Activated CD4-positive, alpha-beta T cell treated with anti-CD3 and anti-CD28 coated beads for 48 hours (primary cell): ENCODE data around the gene TRMT44.
"Not testable (repeated sequence)": the region's sequence is repeated elsewhere in the genome, so short reads cannot be mapped to it uniquely, and the experiment has no call there.

ENCODE experiments used
- DNase-seq: peaks from one replicate; pipeline ENCODE4 v3.0.0-alpha.2; 2020

The TRMT44 gene

GRCh38 chr4:8407756-8408155, 32.8 kb upstream of the TRMT44 start:
- no peak for DNase-seq

GRCh38 chr4:8409264-8410065, 31.1 kb upstream of the TRMT44 start:
- DNase-seq = peak; percentile 26

GRCh38 chr4:8410066-8410625, 30.4 kb upstream of the TRMT44 start:
- no peak for DNase-seq

- DNase-seq = peak; percentile 10
Measured at GRCh38 chr4:8410641-8411271, 29.8 kb upstream of the TRMT44 start.

GRCh38 chr4:8411351-8412180, 29.0 kb upstream of the TRMT44 start:
- DNase-seq = no peak

GRCh38 chr4:8412288-8412687, 28.3 kb upstream of the TRMT44 start:
- no peak for DNase-seq

GRCh38 chr4:8414377-8414776, 26.2 kb upstream of the TRMT44 start:
- DNase-seq = peak; percentile 69

- DNase-seq = no peak
Measured at GRCh38 chr4:8417071-8417614, 23.4 kb upstream of the TRMT44 start.

- DNase-seq = peak; percentile 77
Measured at GRCh38 chr4:8419222-8420041, 21.1 kb upstream of the TRMT44 start.

GRCh38 chr4:8420151-8420550, 20.4 kb upstream of the TRMT44 start:
- DNase-seq = not testable (repeated sequence)

GRCh38 chr4:8422327-8422726, 18.2 kb upstream of the TRMT44 start:
- DNase-seq = no peak

GRCh38 chr4:8422786-8423185, 17.8 kb upstream of the TRMT44 start:
- DNase-seq = no peak

GRCh38 chr4:8427262-8427661, 13.3 kb upstream of the TRMT44 start:
- no peak for DNase-seq

- peak; percentile 9 for DNase-seq
Measured at GRCh38 chr4:8427761-8428287, 12.8 kb upstream of the TRMT44 start.

- peak; percentile 93 for DNase-seq
Measured at GRCh38 chr4:8428288-8429097, 12.1 kb upstream of the TRMT44 start.

- DNase-seq = no peak
Measured at GRCh38 chr4:8431553-8431952, 9.0 kb upstream of the TRMT44 start.

- DNase-seq = no peak
Measured at GRCh38 chr4:8433136-8433535, 7.4 kb upstream of the TRMT44 start.

GRCh38 chr4:8434251-8435073, 6.1 kb upstream of the TRMT44 start:
- DNase-seq = no peak

- DNase-seq = peak; percentile 56
Measured at GRCh38 chr4:8435656-8436121, 4.9 kb upstream of the TRMT44 start.

GRCh38 chr4:8437281-8437680, 3.3 kb upstream of the TRMT44 start:
- DNase-seq = no peak
